Stomach (tissue), 9 donors: ENCODE data around the gene SLC4A2. TPM values are rescaled to one million over a fixed set of nuclear protein-coding genes. Genes with fewer than 3 reads are reported as not detected.

Experiments used
- DNase-seq, 2 donors: peaks; one replicate each; pipeline versions ENCODE4 v3.0.0 to v3.0.0-alpha.2; 2013 to 2019
- H3K27ac ChIP-seq, 5 donors: fragments of 200-600 bp in 4 of 5; sonication (generic) in 4 of 5; one replicate each; pipeline ENCODE4 v1.5.1; 2013 to 2019; ENCODE audit warnings: mild to moderate bottlenecking in 1 of 5, moderate library complexity in 1 of 5
- H3K27me3 ChIP-seq, 3 donors: fragments of 200-600 bp; sonication (generic); one replicate each; pipeline ENCODE4 v1.5.1; 2017 to 2019; ENCODE audit warnings: mixed run types in 1 of 3
- H3K36me3 ChIP-seq, 4 donors: fragments of 200-600 bp; sonication (generic); 1 replicate in 3 of 4; 2 replicates in 1 of 4; pipeline ENCODE4 v1.5.1; 2016 to 2019
- H3K4me1 ChIP-seq, 4 donors: fragments of 200-600 bp; sonication (generic); one replicate each; pipeline ENCODE4 v1.5.1; 2016 to 2019
- H3K4me3 ChIP-seq, 4 donors: fragments of 200-600 bp; sonication (generic) in 3 of 4; one replicate each; pipeline ENCODE4 v1.5.1; 2016 to 2019; ENCODE audit warnings: mild to moderate bottlenecking in 1 of 4
- H3K9me3 ChIP-seq, 4 donors: fragments of 200-600 bp; sonication (generic); one replicate each; pipeline ENCODE4 v1.5.1; 2016 to 2019
- EP300 ChIP-seq: sonication (generic); formaldehyde crosslinking; IDR thresholded peaks from one replicate; pipeline ENCODE4 v1.6.1; 2017; ENCODE audit warnings: antibody characterized with exemption
- POLR2A ChIP-seq, 4 donors: fragments of 450-650 bp; IDR thresholded peaks; one replicate each; pipeline ENCODE4 v1.6.1; 2016; ENCODE audit warnings: antibody characterized with exemption in 4 of 4, control low read depth in 2 of 4, mild to moderate bottlenecking in 1 of 4, moderate library complexity in 1 of 4
- POLR2AphosphoS5 ChIP-seq, 3 donors: sonication (generic); formaldehyde crosslinking; IDR thresholded peaks; one replicate each; pipeline ENCODE4 v1.6.1; 2016; ENCODE audit warnings: antibody characterized with exemption in 3 of 3
- WGBS, 5 donors: extraction: QIAGEN DNeasy Blood & Tissue Kit in 3 of 5; methylation state at CpG; one replicate each; pipeline versions ENCODE4 v1.1.5 to v1.1.7; 2013 to 2018; 5-methylcytosine and 5-hydroxymethylcytosine counted together
- intact Hi-C: fragments of 100-400 bp; cut with DNase I; formaldehyde crosslinking; loops from one replicate; pipeline ENCODE4 v1.15.1; 2023; ENCODE audit warnings: low total_unique reads
- polyA plus RNA-seq, 3 donors: library from polyadenylated mRNA; stranded (reverse); fragments of 200-250 nt; gene quantifications; one replicate each; pipeline ENCODE4 v1.2.3, GENCODE V29; 2013
- total RNA-seq, 5 donors: library from RNA; depleted of rRNA; stranded (reverse); fragments of >200 nt; gene quantifications; one replicate each; pipeline versions ENCODE4 v1.1.0 to v1.2.3, GENCODE V29; 2014 to 2016
- TF ChIP-seq, protein P1 (sequence below), 7 experiments: fragments of 450-650 bp in 4 of 7; fragments of 200-600 bp in 3 of 7; sonication (generic) in 3 of 7; IDR thresholded peaks; one replicate each; pipeline ENCODE4 v1.5.1; 2016 to 2019; ENCODE audit warnings: antibody characterized with exemption in 7 of 7, control low read depth in 2 of 7, mild to moderate bottlenecking in 1 of 7
- donor health status: healthy with polysubstance abuse.
- donor health status: Bipolar disorder and iron deficiency.
- donor health status: healthy.

Gene SLC4A2
- total and polyA plus RNA-seq, 8 donors: 65.9 to 296 (median 126) TPM

DNA sequence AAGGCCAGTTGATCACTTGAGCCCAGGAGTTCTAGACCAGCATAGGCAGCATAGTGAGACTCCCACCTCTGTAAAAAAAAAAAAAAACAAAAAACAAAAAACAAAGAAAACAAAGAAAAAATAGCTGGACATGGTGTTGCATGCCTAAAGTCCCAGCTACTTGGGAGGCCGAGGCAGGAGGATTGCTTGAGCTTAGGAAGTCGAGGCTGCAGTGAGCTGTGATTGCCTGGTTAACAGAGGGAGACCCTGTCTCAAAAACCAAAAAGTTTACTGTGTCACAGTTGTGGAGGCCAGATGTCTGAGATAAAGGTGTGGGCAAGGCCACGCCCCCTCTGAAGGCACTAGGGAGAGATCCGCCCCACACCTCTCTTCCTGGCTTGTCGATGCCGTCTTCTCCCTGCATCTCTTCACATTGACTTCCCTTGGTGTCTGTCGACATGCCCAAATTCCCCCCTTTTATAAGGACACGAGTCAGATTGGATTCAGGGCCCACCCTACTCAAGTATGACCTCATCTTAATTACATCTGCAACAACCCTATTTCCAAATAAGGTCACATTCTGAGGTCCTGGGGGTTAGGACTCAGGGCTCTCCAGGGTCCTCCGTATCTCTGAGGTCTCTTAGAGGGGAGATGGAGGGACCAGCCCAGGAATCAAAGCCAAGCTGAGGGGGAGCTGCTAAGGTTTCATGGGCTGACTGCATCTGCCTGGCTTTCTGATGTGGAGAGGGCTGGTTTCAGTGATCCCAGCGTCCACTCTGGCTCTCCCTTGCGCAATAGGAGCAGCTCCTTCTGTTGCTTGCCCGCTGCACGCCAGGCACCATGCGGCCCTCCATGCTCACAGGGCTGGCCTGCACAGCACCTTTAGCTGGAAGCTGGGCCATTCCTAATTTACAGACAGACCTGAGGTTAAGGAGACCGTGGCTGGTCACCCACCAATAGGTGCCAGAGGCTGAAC lies 50.0 kb downstream of the SLC4A2 start:
- Histone ChIP-seq H3K27me3 (no peaks in the 10 kb centered on the region), H3K4me1 (peaks cover 20 to 64% (median 49%) of the 10 kb centered on the region in 4 donors), H3K36me3 (peaks cover 0 to 16% (median 10%) of the 10 kb centered on the region in 4 donors), H3K27ac (peak overlapping the region in 4 of 5 donors; percentile 3 to 47 (median 40)), H3K9me3 (no peaks in the 10 kb centered on the region), H3K4me3 (no peak overlapping the region)
- intact Hi-C loops: loop anchor here (10.0 kb wide), 1 partner anchor 45 kb away; no protein-coding TSS in a partner anchor
- DNase-seq: no peak
- TF ChIP-seq POLR2A (IDR thresholded peaks at IDR 0.05): no peak
- 70 to 77% (median 75%) methylated on average over 15 of the region's 15 CpGs for WGBS, 5 donors

DNA sequence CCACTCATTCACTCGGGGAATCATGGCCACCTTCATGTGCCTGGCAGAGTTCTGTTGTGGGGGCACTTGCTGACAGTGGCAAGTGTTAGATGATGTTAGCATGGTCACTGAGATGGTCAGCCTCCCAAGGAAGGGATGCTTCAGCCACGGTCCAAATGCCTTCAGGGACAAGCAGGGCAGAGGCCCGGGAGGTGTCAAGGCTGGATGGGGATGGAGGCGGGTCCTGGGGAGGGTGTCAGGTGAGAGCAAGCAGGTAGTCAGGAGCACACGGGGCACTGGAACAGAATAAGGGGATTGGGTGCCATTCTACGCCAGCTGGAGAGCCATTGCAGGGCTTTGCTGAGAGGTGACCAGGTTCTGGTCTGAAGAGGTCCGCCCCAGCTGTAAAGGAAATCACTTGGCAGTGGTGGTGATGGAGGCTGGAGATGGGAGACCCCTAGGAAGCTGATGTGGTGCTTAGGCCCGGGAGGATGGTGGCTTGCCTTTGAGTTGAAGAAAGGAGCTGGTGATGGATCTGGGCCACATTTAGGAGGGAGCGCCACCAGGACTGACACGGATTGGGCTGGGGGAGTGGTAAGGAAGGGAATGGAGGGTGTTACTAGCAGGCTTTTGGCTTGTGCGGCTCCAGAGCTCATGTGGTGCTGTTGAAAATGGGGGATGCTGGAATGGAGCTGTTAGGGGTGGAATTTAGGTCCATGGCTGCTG lies 51.0 kb downstream of the SLC4A2 start:
- intact Hi-C loops: loop anchor here (10.0 kb wide), 1 partner anchor 46 kb away; no protein-coding TSS in a partner anchor
- peak overlapping the region in 3 of 5 donors; percentile 36 to 47 (median 43) for H3K27ac ChIP-seq
- H3K36me3 ChIP-seq: peaks cover 0 to 9% (median 4%) of the 10 kb centered on the region in 4 donors
- WGBS, 5 donors: 65 to 75% (median 70%) methylated on average over 10 to 11 of the region's 11 CpGs
- H3K4me1 ChIP-seq: peaks cover 22 to 56% (median 46%) of the 10 kb centered on the region in 4 donors
- no peaks in the 10 kb centered on the region for H3K9me3 ChIP-seq
- TF ChIP-seq POLR2A (IDR thresholded peaks at IDR 0.05) (no peak), EP300 (no peak)
- TF ChIP-seq, protein P1, sequence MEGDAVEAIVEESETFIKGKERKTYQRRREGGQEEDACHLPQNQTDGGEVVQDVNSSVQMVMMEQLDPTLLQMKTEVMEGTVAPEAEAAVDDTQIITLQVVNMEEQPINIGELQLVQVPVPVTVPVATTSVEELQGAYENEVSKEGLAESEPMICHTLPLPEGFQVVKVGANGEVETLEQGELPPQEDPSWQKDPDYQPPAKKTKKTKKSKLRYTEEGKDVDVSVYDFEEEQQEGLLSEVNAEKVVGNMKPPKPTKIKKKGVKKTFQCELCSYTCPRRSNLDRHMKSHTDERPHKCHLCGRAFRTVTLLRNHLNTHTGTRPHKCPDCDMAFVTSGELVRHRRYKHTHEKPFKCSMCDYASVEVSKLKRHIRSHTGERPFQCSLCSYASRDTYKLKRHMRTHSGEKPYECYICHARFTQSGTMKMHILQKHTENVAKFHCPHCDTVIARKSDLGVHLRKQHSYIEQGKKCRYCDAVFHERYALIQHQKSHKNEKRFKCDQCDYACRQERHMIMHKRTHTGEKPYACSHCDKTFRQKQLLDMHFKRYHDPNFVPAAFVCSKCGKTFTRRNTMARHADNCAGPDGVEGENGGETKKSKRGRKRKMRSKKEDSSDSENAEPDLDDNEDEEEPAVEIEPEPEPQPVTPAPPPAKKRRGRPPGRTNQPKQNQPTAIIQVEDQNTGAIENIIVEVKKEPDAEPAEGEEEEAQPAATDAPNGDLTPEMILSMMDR (IDR thresholded peaks at IDR 0.05): no peak
- H3K4me3 ChIP-seq: no peak overlapping the region
- no peaks in the 10 kb centered on the region for H3K27me3 ChIP-seq
- DNase-seq: no peak

DNA sequence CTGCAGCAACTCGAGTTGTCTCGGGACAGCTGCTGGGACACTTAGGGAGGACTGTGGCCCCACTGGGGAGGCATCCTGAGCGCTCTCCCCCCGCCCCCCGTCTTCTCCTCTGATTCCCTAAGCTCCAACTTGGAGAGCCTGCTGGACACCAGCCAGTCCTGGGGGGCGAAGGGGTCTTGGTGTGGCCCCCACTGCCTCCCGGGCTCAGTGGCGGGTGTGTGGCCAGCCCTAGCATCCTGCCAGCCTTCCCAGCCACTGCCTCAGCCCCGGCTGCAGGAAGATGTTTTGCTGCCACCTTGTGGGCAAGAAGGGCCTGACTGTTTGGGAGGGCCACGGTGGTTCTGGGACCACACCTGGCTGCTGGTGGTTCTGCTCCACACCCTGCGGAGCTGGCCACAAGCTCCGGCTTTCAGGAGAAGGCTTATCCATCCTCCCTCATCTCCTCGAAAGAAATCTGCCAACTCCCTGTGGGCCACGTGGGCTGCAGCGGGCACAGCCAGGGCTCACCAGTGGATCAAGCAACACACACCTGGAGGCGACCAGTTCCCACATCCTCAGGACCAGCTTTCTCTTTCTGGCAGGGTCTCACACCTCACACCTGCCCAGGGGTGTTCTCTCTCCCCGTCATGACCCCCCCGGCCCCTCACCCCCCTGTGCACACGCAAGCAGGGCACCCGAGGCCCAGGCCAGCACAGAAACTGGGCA lies 51.7 kb downstream of the SLC4A2 start:
- no peak overlapping the region for H3K4me3 ChIP-seq
- TF ChIP-seq, protein P1 (IDR thresholded peaks at IDR 0.05): peak in 6 of 7 experiments; percentile 50 to 90 (median 86)
- TF ChIP-seq EP300: no peak
- TF ChIP-seq POLR2AphosphoS5 (IDR thresholded peaks at IDR 0.05): peak in 1 of 3 donors; percentile 84
- TF ChIP-seq POLR2A (IDR thresholded peaks at IDR 0.05): no peak
- peak overlapping the region in 4 of 5 donors; percentile 3 to 47 (median 40) for H3K27ac ChIP-seq
- intact Hi-C loops: loop anchor here (10.0 kb wide), 1 partner anchor 46 kb away; no protein-coding TSS in a partner anchor
- H3K4me1 ChIP-seq: peaks cover 27 to 63% (median 53%) of the 10 kb centered on the region in 4 donors
- H3K9me3 ChIP-seq: no peaks in the 10 kb centered on the region
- peak; percentile 86 to 92 for DNase-seq
- H3K36me3 ChIP-seq: peaks cover 0 to 9% (median 3%) of the 10 kb centered on the region in 4 donors
- WGBS, 5 donors: 24 to 47% (median 31%) methylated on average over 12 to 20 of the region's 20 CpGs
- no peaks in the 10 kb centered on the region for H3K27me3 ChIP-seq

DNA sequence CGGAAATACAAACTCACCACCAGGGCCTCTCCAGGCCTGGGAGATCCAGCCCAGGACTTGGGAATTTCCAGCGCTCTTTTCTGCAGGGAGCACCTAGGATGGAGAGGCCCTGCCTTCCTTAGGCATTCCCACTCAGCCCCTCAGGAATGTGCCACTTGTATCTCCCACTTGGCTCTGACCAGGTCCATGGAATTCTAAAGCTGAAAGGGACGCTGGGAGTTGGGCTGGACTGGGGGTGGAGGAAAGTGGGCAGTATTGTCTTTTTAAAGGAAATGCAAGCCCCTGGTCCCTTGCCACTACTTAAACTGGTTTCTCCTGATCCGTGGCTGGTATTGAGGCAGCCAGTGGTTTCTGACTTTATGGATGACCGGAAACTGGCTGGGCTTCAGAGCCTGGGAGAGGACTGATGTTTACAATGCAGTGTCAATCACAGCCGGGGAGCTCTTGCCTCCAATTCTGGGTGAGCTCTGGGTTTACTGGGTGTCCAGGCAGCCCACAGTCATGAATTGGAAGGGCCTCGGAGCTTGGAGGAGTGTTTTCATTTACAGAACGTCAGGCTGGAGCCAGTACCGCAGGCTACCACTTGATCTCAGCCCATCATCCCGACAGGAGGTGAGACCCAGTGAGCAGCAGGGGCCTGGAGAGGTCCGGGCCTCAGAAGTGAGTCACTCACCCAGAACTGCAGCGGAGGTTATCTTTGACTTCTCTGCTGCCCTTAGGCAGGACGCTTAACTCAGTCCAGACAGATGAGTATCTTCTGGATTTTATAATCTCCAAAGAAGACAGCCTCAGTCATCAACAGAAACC lies 54.2 kb downstream of the SLC4A2 start:
- H3K36me3 ChIP-seq: peaks cover 7 to 21% (median 16%) of the 10 kb centered on the region in 4 donors
- 51 to 63% (median 52%) methylated on average over 13 of the region's 13 CpGs for WGBS, 5 donors
- H3K9me3 ChIP-seq: no peaks in the 10 kb centered on the region
- no peak overlapping the region for H3K4me3 ChIP-seq
- no peaks in the 10 kb centered on the region for H3K27me3 ChIP-seq
- H3K27ac ChIP-seq: peak overlapping the region in 2 of 5 donors; percentile 9 to 39
- no peak for TF ChIP-seq POLR2AphosphoS5 (IDR thresholded peaks at IDR 0.05)
- no peak for TF ChIP-seq POLR2A (IDR thresholded peaks at IDR 0.05)
- TF ChIP-seq, protein P1 (IDR thresholded peaks at IDR 0.05): no peak
- TF ChIP-seq EP300: no peak
- no peak for DNase-seq
- H3K4me1 ChIP-seq: peaks cover 30 to 73% (median 58%) of the 10 kb centered on the region in 4 donors
- intact Hi-C loops: loop anchor here (10.0 kb wide), 1 partner anchor 49 kb away; no protein-coding TSS in a partner anchor
